Ishikawa (cell line): ENCODE results near the gene S100A14.

Experiments
- CEBPB ChIP-seq: IDR thresholded peaks from 2 replicates; pipeline ENCODE4 v1.6.1; 2012
- CREB1 ChIP-seq: IDR thresholded peaks from 2 replicates; pipeline ENCODE4 v1.6.1; 2012; ENCODE audit warnings: low read depth
- EGR1 ChIP-seq: IDR thresholded peaks from 2 replicates; pipeline ENCODE4 v1.6.1; 2012
- EP300 ChIP-seq: IDR thresholded peaks from 2 replicates; pipeline ENCODE4 v1.6.1; 2012; ENCODE audit warnings: borderline replicate concordance
- FOXM1 ChIP-seq: IDR thresholded peaks from 2 replicates; pipeline ENCODE4 v1.6.1; 2012; ENCODE audit warnings: low read depth, borderline replicate concordance
- NFIC ChIP-seq: IDR thresholded peaks from 2 replicates; pipeline ENCODE4 v1.6.1; 2012
- RAD21 ChIP-seq: IDR thresholded peaks from 2 replicates; pipeline ENCODE4 v1.6.1; 2012; ENCODE audit warnings: low read depth
- TAF1 ChIP-seq: IDR thresholded peaks from 2 replicates; pipeline ENCODE4 v1.6.1; 2012; ENCODE audit warnings: low read depth, mild to moderate bottlenecking
- TCF12 ChIP-seq: IDR thresholded peaks from 2 replicates; pipeline ENCODE4 v1.6.1; 2012; ENCODE audit warnings: low read depth
- TEAD4 ChIP-seq: IDR thresholded peaks from 2 replicates; pipeline ENCODE4 v1.6.1; 2012
- YY1 ChIP-seq: IDR thresholded peaks from 2 replicates; pipeline ENCODE4 v1.6.1; 2012; ENCODE audit warnings: low read depth
- ZBTB7A ChIP-seq: IDR thresholded peaks from 2 replicates; pipeline ENCODE4 v1.6.1; 2012; ENCODE audit warnings: low read depth
- TF ChIP-seq, protein P1 (sequence below): IDR thresholded peaks from 2 replicates; pipeline ENCODE4 v1.6.1; 2012
- TF ChIP-seq, protein P2 (sequence below): IDR thresholded peaks from 2 replicates; pipeline ENCODE4 v1.6.1; 2012
- TF ChIP-seq, protein P3 (sequence below): IDR thresholded peaks from 2 replicates; pipeline ENCODE4 v1.6.1; 2012; ENCODE audit warnings: low read depth, mild to moderate bottlenecking

Gene S100A14

DNA sequence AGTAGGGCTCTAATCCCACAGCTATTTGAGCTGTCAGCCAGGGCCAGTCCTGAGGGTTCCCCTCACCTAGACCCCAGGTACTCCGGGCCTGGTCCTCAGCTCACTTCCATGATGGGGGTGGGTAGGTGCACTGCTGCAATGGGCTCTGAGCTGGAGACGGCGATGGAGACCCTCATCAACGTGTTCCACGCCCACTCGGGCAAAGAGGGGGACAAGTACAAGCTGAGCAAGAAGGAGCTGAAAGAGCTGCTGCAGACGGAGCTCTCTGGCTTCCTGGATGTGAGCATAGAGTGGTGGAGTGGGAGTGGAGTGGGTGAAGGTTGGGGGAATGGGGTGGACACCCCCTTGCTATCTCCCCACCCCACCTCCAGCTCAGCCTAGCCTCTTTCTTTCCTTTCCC is 14.3 kb upstream of the S100A14 start:
- TF ChIP-seq NFIC (no peak), CEBPB (no peak), FOXM1 (no peak), RAD21 (no peak), TAF1 (no peak), TCF12 (no peak), ZBTB7A (no peak), EGR1 (no peak), TEAD4 (no peak), YY1 (no peak), CREB1 (no peak), EP300 (no peak)
- TF ChIP-seq, protein P1, sequence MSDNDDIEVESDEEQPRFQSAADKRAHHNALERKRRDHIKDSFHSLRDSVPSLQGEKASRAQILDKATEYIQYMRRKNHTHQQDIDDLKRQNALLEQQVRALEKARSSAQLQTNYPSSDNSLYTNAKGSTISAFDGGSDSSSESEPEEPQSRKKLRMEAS = no peak
- TF ChIP-seq, protein P2, sequence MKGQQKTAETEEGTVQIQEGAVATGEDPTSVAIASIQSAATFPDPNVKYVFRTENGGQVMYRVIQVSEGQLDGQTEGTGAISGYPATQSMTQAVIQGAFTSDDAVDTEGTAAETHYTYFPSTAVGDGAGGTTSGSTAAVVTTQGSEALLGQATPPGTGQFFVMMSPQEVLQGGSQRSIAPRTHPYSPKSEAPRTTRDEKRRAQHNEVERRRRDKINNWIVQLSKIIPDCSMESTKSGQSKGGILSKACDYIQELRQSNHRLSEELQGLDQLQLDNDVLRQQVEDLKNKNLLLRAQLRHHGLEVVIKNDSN = no peak
- TF ChIP-seq, protein P3, sequence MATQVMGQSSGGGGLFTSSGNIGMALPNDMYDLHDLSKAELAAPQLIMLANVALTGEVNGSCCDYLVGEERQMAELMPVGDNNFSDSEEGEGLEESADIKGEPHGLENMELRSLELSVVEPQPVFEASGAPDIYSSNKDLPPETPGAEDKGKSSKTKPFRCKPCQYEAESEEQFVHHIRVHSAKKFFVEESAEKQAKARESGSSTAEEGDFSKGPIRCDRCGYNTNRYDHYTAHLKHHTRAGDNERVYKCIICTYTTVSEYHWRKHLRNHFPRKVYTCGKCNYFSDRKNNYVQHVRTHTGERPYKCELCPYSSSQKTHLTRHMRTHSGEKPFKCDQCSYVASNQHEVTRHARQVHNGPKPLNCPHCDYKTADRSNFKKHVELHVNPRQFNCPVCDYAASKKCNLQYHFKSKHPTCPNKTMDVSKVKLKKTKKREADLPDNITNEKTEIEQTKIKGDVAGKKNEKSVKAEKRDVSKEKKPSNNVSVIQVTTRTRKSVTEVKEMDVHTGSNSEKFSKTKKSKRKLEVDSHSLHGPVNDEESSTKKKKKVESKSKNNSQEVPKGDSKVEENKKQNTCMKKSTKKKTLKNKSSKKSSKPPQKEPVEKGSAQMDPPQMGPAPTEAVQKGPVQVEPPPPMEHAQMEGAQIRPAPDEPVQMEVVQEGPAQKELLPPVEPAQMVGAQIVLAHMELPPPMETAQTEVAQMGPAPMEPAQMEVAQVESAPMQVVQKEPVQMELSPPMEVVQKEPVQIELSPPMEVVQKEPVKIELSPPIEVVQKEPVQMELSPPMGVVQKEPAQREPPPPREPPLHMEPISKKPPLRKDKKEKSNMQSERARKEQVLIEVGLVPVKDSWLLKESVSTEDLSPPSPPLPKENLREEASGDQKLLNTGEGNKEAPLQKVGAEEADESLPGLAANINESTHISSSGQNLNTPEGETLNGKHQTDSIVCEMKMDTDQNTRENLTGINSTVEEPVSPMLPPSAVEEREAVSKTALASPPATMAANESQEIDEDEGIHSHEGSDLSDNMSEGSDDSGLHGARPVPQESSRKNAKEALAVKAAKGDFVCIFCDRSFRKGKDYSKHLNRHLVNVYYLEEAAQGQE = no peak

DNA sequence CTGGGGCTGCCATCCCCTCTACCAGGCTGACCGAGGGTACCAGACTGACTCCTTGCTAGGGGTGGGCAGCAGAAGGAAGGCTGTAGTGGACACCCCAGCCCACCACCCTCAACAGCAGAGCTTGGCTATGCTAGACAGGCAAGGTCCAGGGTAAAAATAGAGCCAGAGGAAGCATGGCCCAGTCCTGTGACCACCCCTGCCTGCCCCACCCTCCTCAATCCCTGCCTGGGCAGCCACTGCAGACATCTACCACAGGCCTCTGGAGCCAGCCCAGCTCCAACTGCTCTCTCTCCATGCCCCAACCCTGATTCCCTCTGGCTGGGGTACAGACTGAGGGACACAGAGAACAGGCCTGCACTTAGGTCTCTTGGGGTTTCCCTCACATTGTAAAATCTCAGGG is 13.8 kb upstream of the S100A14 start:
- TF ChIP-seq TCF12 = no peak
- TF ChIP-seq RAD21 = no peak
- TF ChIP-seq FOXM1 = no peak
- no peak for TF ChIP-seq TAF1
- no peak for TF ChIP-seq EP300
- TF ChIP-seq, protein P3 = no peak
- TF ChIP-seq, protein P1 = no peak
- TF ChIP-seq YY1 = no peak
- no peak for TF ChIP-seq NFIC
- TF ChIP-seq CREB1 = no peak

DNA sequence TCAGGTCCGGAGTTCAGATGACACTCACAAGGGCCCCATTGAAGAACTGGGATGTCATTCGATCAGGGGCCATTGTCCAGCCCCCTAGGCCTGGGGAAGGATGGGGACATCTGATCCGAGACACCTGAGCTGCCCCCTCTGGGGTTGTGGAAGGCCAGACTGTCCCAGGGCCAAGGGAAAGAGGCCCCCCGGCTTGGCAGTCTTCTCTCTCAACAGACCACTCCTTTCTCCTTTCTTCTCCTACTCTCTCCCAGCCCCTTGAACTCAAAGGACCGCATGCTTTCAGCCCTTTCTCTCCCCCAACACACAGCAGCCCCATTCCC is 13.2 kb upstream of the S100A14 start:
- TF ChIP-seq RAD21 (no peak), TAF1 (no peak), FOXM1 (no peak)

DNA sequence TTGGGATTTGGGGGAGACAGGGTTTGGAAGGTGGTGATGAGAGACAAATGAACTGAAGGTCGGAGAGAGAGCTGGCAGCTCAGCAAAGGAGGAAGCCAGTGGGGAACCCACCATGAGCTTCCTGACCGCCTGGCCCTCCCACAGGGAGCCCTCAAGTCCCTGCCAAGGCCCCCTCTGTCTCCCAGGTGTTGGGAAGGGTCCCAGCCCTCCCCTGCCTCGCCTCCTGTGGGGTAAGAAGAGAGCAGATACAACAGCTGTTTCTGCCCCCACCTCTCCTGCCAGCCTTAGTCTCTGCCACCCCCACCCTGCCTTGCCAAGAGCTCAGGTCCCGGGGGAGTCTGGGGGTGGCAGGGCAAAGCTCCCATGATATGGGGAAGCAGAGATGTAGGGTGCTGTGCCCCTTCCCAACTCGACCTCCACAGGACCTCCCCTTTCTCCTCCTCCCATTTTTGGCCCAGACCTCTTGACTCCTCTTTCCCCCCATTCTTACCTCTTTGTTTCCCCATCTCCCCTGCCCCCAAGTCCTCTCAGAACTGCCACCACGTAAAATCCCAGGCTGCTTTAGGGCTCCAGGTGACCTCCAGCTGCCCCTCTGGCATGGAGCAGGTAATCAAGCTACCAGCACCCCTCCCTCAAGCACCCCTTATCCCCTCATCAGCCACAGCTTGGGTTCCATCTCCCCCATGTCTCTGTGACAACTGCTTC is 12.7 kb upstream of the S100A14 start:
- TF ChIP-seq TCF12 = no peak
- no peak for TF ChIP-seq EGR1
- TF ChIP-seq, protein P2 = no peak
- TF ChIP-seq, protein P3 = no peak
- TF ChIP-seq YY1 = no peak
- TF ChIP-seq TAF1 = no peak
- no peak for TF ChIP-seq FOXM1
- no peak for TF ChIP-seq CEBPB
- no peak for TF ChIP-seq RAD21
- TF ChIP-seq TEAD4 = no peak
- TF ChIP-seq EP300 = no peak
- no peak for TF ChIP-seq CREB1
- TF ChIP-seq ZBTB7A = no peak
- no peak for TF ChIP-seq NFIC
- TF ChIP-seq, protein P1 = no peak
